Glutamatergic neuron (in vitro differentiated cells): ENCODE data around the gene SCRT2. TPM values are rescaled to one million over a fixed set of nuclear protein-coding genes. Genes with fewer than 3 reads are reported as not detected.
"Not testable (repeated sequence)": the region's sequence is repeated elsewhere in the genome, so short reads cannot be mapped to it uniquely, and the experiment has no call there.

ENCODE experiments used
- DNase-seq: peaks from one replicate; pipeline ENCODE4 v3.0.0; 2022
- H3K27ac Mint-ChIP-seq: one replicate; pipeline ENCODE4 v1.8.0; 2020; ENCODE audit warnings: mild to moderate bottlenecking, mixed read lengths, inconsistent platforms; ENCODE audit not compliant: unreplicated experiment
- H3K27me3 Mint-ChIP-seq: one replicate; pipeline ENCODE4 v1.8.0; 2020; ENCODE audit warnings: mild to moderate bottlenecking, moderate library complexity, mixed read lengths, inconsistent platforms; ENCODE audit not compliant: unreplicated experiment
- H3K36me3 Mint-ChIP-seq: one replicate; pipeline ENCODE4 v1.8.0; 2020; ENCODE audit warnings: mild to moderate bottlenecking, mixed read lengths, inconsistent platforms; ENCODE audit not compliant: unreplicated experiment
- H3K4me1 Mint-ChIP-seq: one replicate; pipeline ENCODE4 v1.8.0; 2020; ENCODE audit warnings: mild to moderate bottlenecking, low read depth, mixed read lengths, inconsistent platforms; ENCODE audit not compliant: unreplicated experiment
- H3K4me3 Mint-ChIP-seq: one replicate; pipeline ENCODE4 v1.8.0; 2020; ENCODE audit warnings: mild to moderate bottlenecking, mixed read lengths, inconsistent platforms; ENCODE audit not compliant: unreplicated experiment
- H3K9me3 Mint-ChIP-seq: one replicate; pipeline ENCODE4 v1.8.0; 2020; ENCODE audit warnings: mild to moderate bottlenecking, moderate library complexity, mixed read lengths, inconsistent platforms; ENCODE audit not compliant: unreplicated experiment
- total RNA-seq: library from RNA; stranded (reverse); fragmentation: NEBNext Ultra II Directional; extraction: Animal tissue kit (Norgen Biotek cat#: 25700); gene quantifications from one replicate; pipeline ENCODE4 v1.2.1, GENCODE V29; 2021; ENCODE audit not compliant: unreplicated experiment
- TF ChIP-seq, protein P1 (sequence below): fragments of 200-600 bp; sonication (generic); IDR thresholded peaks from one replicate; pipeline ENCODE4 v1.5.0; 2021; ENCODE audit not compliant: partially characterized antibody, unreplicated experiment

SCRT2 gene
- total RNA-seq, 1 donor from 2014 or later = 28.0 TPM

DNA sequence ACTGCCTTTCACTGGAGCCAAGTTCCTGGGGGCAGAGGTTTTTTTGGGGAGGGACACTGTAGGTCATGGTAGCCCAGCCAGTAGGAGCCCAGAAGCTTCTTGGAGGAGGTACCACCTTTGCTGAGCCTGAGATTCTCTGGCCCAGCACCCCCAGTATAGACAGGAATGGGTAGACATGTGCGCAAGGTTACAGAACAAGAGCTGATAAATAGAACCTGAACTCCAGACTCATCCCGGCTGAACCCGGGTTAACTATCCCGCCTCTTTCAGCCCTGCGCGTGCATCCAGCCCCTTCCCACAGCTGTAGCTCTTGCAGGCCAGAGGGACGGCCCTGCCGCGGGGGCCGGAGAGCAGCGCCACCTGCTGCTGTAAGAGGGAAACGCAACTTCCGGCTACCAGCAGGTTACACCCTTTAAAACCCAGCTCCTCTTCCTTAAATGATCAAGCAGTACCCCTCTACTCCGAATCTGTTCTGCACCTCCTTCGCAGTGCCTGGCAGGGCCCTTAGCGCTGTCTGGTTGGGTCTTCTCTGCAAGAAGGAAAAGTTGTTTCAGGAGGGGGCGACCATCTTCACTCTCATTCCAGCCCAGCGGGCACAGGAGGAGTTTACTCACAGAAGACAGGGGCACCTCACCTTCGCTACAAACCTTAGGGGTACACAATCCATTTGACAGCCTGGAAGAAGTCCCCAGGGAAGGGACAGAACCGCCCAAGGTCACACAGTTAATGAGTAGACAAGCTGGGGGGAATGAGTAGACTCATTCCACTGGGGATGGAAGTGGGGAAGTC is 30.1 kb downstream of the SCRT2 start:
- Mint-ChIP-seq H3K4me1 (peaks cover 19% of the 10 kb centered on the region), H3K27me3 (peaks cover 9% of the 10 kb centered on the region), H3K27ac (peak overlapping the region; percentile 52), H3K36me3 (peaks cover 6% of the 10 kb centered on the region), H3K9me3 (peaks cover 13% of the 10 kb centered on the region), H3K4me3 (no peak overlapping the region)
- TF ChIP-seq, protein P1, sequence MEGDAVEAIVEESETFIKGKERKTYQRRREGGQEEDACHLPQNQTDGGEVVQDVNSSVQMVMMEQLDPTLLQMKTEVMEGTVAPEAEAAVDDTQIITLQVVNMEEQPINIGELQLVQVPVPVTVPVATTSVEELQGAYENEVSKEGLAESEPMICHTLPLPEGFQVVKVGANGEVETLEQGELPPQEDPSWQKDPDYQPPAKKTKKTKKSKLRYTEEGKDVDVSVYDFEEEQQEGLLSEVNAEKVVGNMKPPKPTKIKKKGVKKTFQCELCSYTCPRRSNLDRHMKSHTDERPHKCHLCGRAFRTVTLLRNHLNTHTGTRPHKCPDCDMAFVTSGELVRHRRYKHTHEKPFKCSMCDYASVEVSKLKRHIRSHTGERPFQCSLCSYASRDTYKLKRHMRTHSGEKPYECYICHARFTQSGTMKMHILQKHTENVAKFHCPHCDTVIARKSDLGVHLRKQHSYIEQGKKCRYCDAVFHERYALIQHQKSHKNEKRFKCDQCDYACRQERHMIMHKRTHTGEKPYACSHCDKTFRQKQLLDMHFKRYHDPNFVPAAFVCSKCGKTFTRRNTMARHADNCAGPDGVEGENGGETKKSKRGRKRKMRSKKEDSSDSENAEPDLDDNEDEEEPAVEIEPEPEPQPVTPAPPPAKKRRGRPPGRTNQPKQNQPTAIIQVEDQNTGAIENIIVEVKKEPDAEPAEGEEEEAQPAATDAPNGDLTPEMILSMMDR = peak; percentile 95
- peak; percentile 92 for DNase-seq

DNA sequence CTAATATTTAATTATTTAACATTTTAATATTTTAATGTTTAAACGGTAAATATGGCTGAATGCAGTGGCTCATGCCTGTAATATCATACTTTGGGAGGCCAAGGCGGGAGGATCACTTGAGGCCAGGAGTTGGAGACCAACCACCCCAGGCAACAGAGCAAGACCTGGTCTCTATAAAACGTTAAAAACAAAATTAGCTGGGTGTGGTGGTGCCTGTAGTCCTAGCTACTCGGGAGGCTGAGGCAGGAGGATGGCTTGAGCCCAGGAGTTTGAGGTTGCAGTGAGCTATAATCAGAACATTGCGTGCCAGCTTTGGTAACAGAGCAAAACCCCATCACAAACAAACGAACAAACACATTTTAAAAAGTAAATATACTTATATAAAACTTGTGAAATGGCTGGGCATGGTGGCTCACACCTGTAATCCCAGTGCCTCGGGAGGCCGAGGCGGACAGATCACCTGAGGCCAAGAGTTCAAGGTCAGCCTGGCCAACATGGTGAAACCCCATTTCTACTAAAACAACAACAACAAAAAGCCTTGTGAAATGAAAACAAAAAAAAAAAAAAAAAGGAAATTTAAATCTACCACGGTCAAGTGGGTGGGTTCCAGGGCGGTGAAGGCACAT is 30.8 kb downstream of the SCRT2 start:
- Mint-ChIP-seq H3K4me1 (peaks cover 14% of the 10 kb centered on the region), H3K27ac (peak overlapping the region; percentile 52)
- TF ChIP-seq, protein P1 = no peak

DNA sequence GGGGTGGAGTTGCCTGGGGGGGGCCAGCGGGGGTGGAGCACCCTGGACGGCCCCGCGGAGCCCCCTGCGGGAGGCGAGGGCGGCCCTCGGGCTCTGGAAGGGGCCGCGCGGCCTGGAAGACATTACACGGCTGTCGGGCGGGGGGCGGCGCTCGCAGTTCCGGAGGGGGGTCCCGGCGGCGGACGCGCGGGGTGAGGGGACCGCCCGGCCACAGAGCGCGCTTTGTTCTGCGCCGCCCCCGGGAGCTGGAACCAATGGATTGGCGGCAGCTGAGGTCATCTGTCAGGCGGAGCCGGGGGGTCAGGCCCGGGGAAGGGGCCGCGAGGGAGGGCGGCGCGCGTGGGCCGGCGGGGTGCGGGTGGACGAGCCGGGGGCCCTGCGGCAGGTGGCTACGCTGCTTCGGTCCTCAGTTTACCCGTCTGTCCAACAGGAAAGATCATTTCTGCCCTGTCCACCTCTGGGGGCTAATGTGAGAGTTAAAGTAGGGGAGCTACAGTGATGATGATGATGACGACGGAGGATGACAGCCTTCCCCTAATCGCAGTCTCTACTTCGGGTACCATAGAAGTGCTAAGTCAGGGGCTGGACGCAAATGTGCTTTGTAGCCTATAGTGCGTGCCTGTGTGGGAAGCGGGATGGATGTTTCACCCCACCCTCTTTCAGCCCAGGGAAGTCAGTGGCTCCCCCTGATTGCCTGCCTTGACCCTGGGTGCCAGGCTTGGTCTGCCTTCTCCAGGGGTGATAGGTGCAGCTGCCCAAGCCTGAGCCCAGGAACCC is 33.0 kb downstream of the SCRT2 start:
- TF ChIP-seq, protein P1 = no peak
- Mint-ChIP-seq H3K4me3 (peak overlapping the region; percentile 74), H3K27ac (no peak overlapping the region), H3K4me1 (peaks cover 10% of the 10 kb centered on the region), H3K9me3 (peaks cover 11% of the 10 kb centered on the region), H3K36me3 (no peaks in the 10 kb centered on the region), H3K27me3 (peaks cover 7% of the 10 kb centered on the region)
- DNase-seq = peak; percentile 84

More for the DNA sequence above, 30.8 kb downstream of the SCRT2 start:
- no peak overlapping the region for H3K4me3 Mint-ChIP-seq
- H3K36me3 Mint-ChIP-seq = peaks cover 6% of the 10 kb centered on the region
- DNase-seq = no peak
- H3K27me3 Mint-ChIP-seq = peaks cover 9% of the 10 kb centered on the region
- peaks cover 13% of the 10 kb centered on the region for H3K9me3 Mint-ChIP-seq

DNA sequence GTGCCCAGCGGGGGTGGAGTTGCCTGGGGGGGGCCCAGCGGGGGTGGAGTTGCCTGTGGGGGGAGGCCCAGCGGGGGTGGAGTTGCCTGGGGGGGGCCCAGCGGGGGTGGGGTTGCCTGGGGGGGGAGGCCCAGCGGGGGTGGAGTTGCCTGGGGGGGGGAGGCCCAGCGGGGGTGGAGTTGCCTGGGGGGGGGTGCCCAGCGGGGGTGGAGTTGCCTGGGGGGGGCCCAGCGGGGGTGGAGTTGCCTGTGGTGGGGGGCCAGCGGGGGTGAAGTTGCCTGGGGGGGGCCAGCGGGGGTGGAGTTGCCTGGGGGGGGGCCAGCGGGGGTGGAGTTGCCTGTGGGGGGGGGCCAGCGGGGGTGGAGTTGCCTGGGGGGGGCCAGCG is 33.6 kb downstream of the SCRT2 start:
- not testable (repeated sequence) for H3K4me1 Mint-ChIP-seq, H3K27ac Mint-ChIP-seq, H3K27me3 Mint-ChIP-seq, DNase-seq, H3K36me3 Mint-ChIP-seq, H3K4me3 Mint-ChIP-seq
- peaks cover 11% of the 10 kb centered on the region for H3K9me3 Mint-ChIP-seq

DNA sequence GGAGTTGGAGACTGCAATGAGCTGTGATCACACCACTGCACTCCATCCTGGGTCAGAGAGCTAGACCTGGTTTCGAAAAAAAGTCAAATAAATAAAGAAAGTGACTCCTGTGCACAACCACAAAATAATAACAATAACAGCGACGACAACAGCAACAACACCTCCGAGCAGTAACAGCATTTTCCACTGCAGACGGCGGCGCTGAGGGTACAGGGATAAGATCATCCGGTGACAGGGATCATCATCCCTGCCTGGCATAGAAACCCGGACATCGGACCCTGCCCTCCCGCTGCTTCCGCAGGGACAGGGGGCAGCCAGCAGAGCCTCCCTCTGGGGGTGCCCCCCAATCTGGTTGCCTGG is 34.1 kb downstream of the SCRT2 start:
- Mint-ChIP-seq H3K4me1 (peaks cover 10% of the 10 kb centered on the region), H3K4me3 (peak overlapping the region; percentile 68), H3K27ac (peak overlapping the region; percentile 77), H3K36me3 (no peaks in the 10 kb centered on the region), H3K27me3 (peaks cover 7% of the 10 kb centered on the region), H3K9me3 (peaks cover 11% of the 10 kb centered on the region)
- peak; percentile 73 for DNase-seq
- TF ChIP-seq, protein P1 = no peak
